Measurements from ENCODE around the gene FUCA2.

FUCA2 gene

GRCh38 chr6:143510991-143511891 is at the start of gene FUCA2:
TSS of gene FUCA2 (minus strand) at chr6:143511720. CDS start at chr6:143511634, 86 bp downstream.
- DNase-seq = peak; percentile 79 to 80

GRCh38 chr6:143561105-143561704 is 49.7 kb upstream of the FUCA2 start:
- DNase-seq = no peak

GRCh38 chr6:143559051-143559660 is 47.6 kb upstream of the FUCA2 start:
- DNase-seq = no peak

GRCh38 chr6:143556529-143556928 is 45.0 kb upstream of the FUCA2 start:
- DNase-seq = no peak

GRCh38 chr6:143555582-143555981 is 44.1 kb upstream of the FUCA2 start:
- no peak for DNase-seq

GRCh38 chr6:143555071-143555492 is 43.6 kb upstream of the FUCA2 start:
- no peak for DNase-seq

GRCh38 chr6:143553337-143553736 is 41.8 kb upstream of the FUCA2 start:
- DNase-seq = no peak

- no peak for DNase-seq
Observed at GRCh38 chr6:143549949-143550268, 38.4 kb upstream of the FUCA2 start.

GRCh38 chr6:143549221-143549948 is 37.9 kb upstream of the FUCA2 start:
- no peak for DNase-seq

- no peak for DNase-seq
Observed at GRCh38 chr6:143546599-143546998, 35.1 kb upstream of the FUCA2 start.

- no peak for DNase-seq
Observed at GRCh38 chr6:143545976-143546547, 34.5 kb upstream of the FUCA2 start.

GRCh38 chr6:143545165-143545564 is 33.6 kb upstream of the FUCA2 start:
- no peak for DNase-seq

GRCh38 chr6:143544011-143544696 is 32.6 kb upstream of the FUCA2 start:
- no peak for DNase-seq

GRCh38 chr6:143543435-143543834 is 31.9 kb upstream of the FUCA2 start:
- no peak for DNase-seq

GRCh38 chr6:143542888-143543287 is 31.4 kb upstream of the FUCA2 start:
- no peak for DNase-seq

GRCh38 chr6:143540192-143540591 is 28.7 kb upstream of the FUCA2 start:
- no peak for DNase-seq

GRCh38 chr6:143539734-143540133 is 28.2 kb upstream of the FUCA2 start:
- no peak for DNase-seq

GRCh38 chr6:143539106-143539505 is 27.6 kb upstream of the FUCA2 start:
- DNase-seq = no peak

- DNase-seq = no peak
Observed at GRCh38 chr6:143538374-143538773, 26.9 kb upstream of the FUCA2 start.

- peak in 1 of 2 donors; percentile 36 for DNase-seq
Observed at GRCh38 chr6:143536866-143537691, 25.6 kb upstream of the FUCA2 start.

- no peak for DNase-seq
Observed at GRCh38 chr6:143536461-143536865, 24.9 kb upstream of the FUCA2 start.
